Muscle layer of colon (tissue), 2 donors: ENCODE measurements around the gene CC2D1A.

ENCODE experiments used
- H3K27ac ChIP-seq: one replicate; pipeline ENCODE4 v1.7.0; 2013; ENCODE audit warnings: low read depth, mild to moderate bottlenecking, low read length, moderate library complexity
- H3K27me3 ChIP-seq, 2 donors: one replicate each; pipeline ENCODE4 v1.7.0; 2013; ENCODE audit warnings: low read length in 2 of 2, mild to moderate bottlenecking in 2 of 2; ENCODE audit not compliant: insufficient read depth in 2 of 2, control insufficient read depth in 1 of 2
- H3K36me3 ChIP-seq: one replicate; pipeline ENCODE4 v1.7.0; 2013; ENCODE audit warnings: mild to moderate bottlenecking, low read length; ENCODE audit not compliant: insufficient read depth
- H3K4me1 ChIP-seq: one replicate; pipeline ENCODE4 v1.7.0; 2013; ENCODE audit warnings: mild to moderate bottlenecking, low read length; ENCODE audit not compliant: insufficient read depth
- H3K4me3 ChIP-seq, 2 donors: one replicate each; pipeline ENCODE4 v1.7.0; 2013; ENCODE audit warnings: low read length in 2 of 2, low read depth in 1 of 2, mild to moderate bottlenecking in 1 of 2, moderate library complexity in 1 of 2
- H3K9ac ChIP-seq: one replicate; pipeline ENCODE4 v1.7.0; 2013; ENCODE audit warnings: low read length
- H3K9me3 ChIP-seq: one replicate; pipeline ENCODE4 v1.7.0; 2013; ENCODE audit warnings: mild to moderate bottlenecking, low read length
- donor health status: abdominal sarcoma.
- donor health status: Adenocarcinoma of cecum.

CC2D1A gene

GRCh38 chr19:13951799-13952153 lies 45.8 kb downstream of the CC2D1A start:
- Histone ChIP-seq H3K27ac (no peak overlapping the region), H3K4me3 (peak overlapping the region; percentile 15 to 60), H3K4me1 (peaks cover 13% of the 10 kb centered on the region), H3K9ac (no peak overlapping the region), H3K36me3 (peaks cover 15% of the 10 kb centered on the region), H3K9me3 (no peaks in the 10 kb centered on the region), H3K27me3 (no peaks in the 10 kb centered on the region)

GRCh38 chr19:13952154-13952930 lies 46.3 kb downstream of the CC2D1A start, which contains the start of gene DCAF15:
TSS of gene DCAF15 (plus strand) at chr19:13952509. CDS start at chr19:13952513, 4 bp downstream.
- Histone ChIP-seq H3K9me3 (no peaks in the 10 kb centered on the region), H3K4me3 (peak within 1 kb of the TSS; percentile 81 to 85), H3K27ac (peak within 1 kb of the TSS; percentile 78), H3K27me3 (no peaks in the 10 kb centered on the region), H3K4me1 (peaks cover 13% of the 10 kb centered on the region), H3K36me3 (peaks cover 20% of the 10 kb centered on the region), H3K9ac (peak within 1 kb of the TSS; percentile 42)

GRCh38 chr19:13952931-13953531 lies 47.0 kb downstream of the CC2D1A start:
- H3K36me3 ChIP-seq = peaks cover 27% of the 10 kb centered on the region
- peak overlapping the region; percentile 42 for H3K9ac ChIP-seq
- peak overlapping the region; percentile 81 to 85 for H3K4me3 ChIP-seq
- H3K9me3 ChIP-seq = no peaks in the 10 kb centered on the region
- peaks cover 13% of the 10 kb centered on the region for H3K4me1 ChIP-seq
- H3K27me3 ChIP-seq = no peaks in the 10 kb centered on the region
- no peak overlapping the region for H3K27ac ChIP-seq

GRCh38 chr19:13954185-13954584 lies 48.2 kb downstream of the CC2D1A start:
- Histone ChIP-seq H3K36me3 (peaks cover 36% of the 10 kb centered on the region), H3K9me3 (no peaks in the 10 kb centered on the region), H3K9ac (no peak overlapping the region), H3K4me3 (no peak overlapping the region), H3K27me3 (no peaks in the 10 kb centered on the region), H3K4me1 (peaks cover 13% of the 10 kb centered on the region), H3K27ac (no peak overlapping the region)

GRCh38 chr19:13955662-13956364 lies 49.8 kb downstream of the CC2D1A start:
- Histone ChIP-seq H3K9ac (no peak overlapping the region), H3K9me3 (no peaks in the 10 kb centered on the region), H3K27me3 (no peaks in the 10 kb centered on the region), H3K4me3 (no peak overlapping the region), H3K4me1 (peaks cover 13% of the 10 kb centered on the region), H3K36me3 (peaks cover 43% of the 10 kb centered on the region), H3K27ac (no peak overlapping the region)

GRCh38 chr19:13956365-13956744 lies 50.4 kb downstream of the CC2D1A start:
- Histone ChIP-seq H3K27ac (no peak overlapping the region), H3K9me3 (no peaks in the 10 kb centered on the region), H3K27me3 (no peaks in the 10 kb centered on the region), H3K4me3 (no peak overlapping the region), H3K9ac (no peak overlapping the region), H3K4me1 (peaks cover 13% of the 10 kb centered on the region), H3K36me3 (peaks cover 43% of the 10 kb centered on the region)

- Histone ChIP-seq H3K36me3 (peaks cover 43% of the 10 kb centered on the region), H3K9ac (no peak overlapping the region), H3K9me3 (no peaks in the 10 kb centered on the region), H3K27ac (no peak overlapping the region), H3K4me3 (no peak overlapping the region), H3K27me3 (no peaks in the 10 kb centered on the region), H3K4me1 (peaks cover 13% of the 10 kb centered on the region)
These were observed 51.0 kb downstream of the CC2D1A start for GRCh38 chr19:13957051-13957450.

GRCh38 chr19:13958043-13958442 lies 52.0 kb downstream of the CC2D1A start:
- no peak overlapping the region for H3K27ac ChIP-seq
- no peaks in the 10 kb centered on the region for H3K27me3 ChIP-seq
- H3K4me1 ChIP-seq = peaks cover 11% of the 10 kb centered on the region
- no peak overlapping the region for H3K9ac ChIP-seq
- H3K36me3 ChIP-seq = peaks cover 43% of the 10 kb centered on the region
- H3K4me3 ChIP-seq = no peak overlapping the region
- H3K9me3 ChIP-seq = no peaks in the 10 kb centered on the region

GRCh38 chr19:13959141-13959961 lies 53.4 kb downstream of the CC2D1A start:
- Histone ChIP-seq H3K9me3 (no peaks in the 10 kb centered on the region), H3K36me3 (peaks cover 43% of the 10 kb centered on the region), H3K4me3 (no peak overlapping the region), H3K9ac (no peak overlapping the region), H3K4me1 (no peaks in the 10 kb centered on the region), H3K27ac (no peak overlapping the region), H3K27me3 (no peaks in the 10 kb centered on the region)

GRCh38 chr19:13959962-13960862 lies 54.2 kb downstream of the CC2D1A start:
- peaks cover 42% of the 10 kb centered on the region for H3K36me3 ChIP-seq

More at GRCh38 chr19:13959962-13960862, 54.2 kb downstream of the CC2D1A start:
- no peak overlapping the region for H3K27ac ChIP-seq
- H3K27me3 ChIP-seq = no peaks in the 10 kb centered on the region
- H3K4me3 ChIP-seq = no peak overlapping the region
- H3K9ac ChIP-seq = no peak overlapping the region
- no peaks in the 10 kb centered on the region for H3K9me3 ChIP-seq
- H3K4me1 ChIP-seq = no peaks in the 10 kb centered on the region
